Measurements from ENCODE around the gene CISTR. TPM values are rescaled to one million over a fixed set of nuclear protein-coding genes. Genes with fewer than 3 reads are reported as not detected.

CISTR gene
- total and polyA plus RNA-seq, 2 donors (not counting 3 experiments of a cell fraction or from before 2014, with no cell fraction given), result not detected

- POLR2A ChIA-PET, result no interaction called here
- FAIRE-seq (no peak), DNase-seq (ENCODE audit: low read depth, low spot score) (no peak)
- no peaks in the 10 kb centered on the region for H3K9me3 ChIP-seq (replicated peaks; ENCODE audit: control insufficient read depth, insufficient read depth, low read length)
- intact Hi-C loops (cut with micrococcal nuclease), result no loop called here
- CTCF ChIA-PET, result no interaction called here
- dilution Hi-C loops (cut with MboI; ENCODE audit: extremely low pct_ligation_motif_present, low sequenced_read_pairs), result no loop called here
- no peaks in the 10 kb centered on the region for H3K36me3 ChIP-seq (ENCODE audit: control insufficient read depth in 2 of 2, extremely low read depth in 1 of 2, insufficient read depth in 2 of 2, low read length in 2 of 2)
- BruUV-seq (replicated peaks), result no TSS peak
- H3K27ac ChIP-seq (ENCODE audit: insufficient read depth, low read depth, low read length), result no peak overlapping the region
- H2AFZ ChIP-seq (ENCODE audit: low read depth, low read length), result no peak overlapping the region
- H4K20me1 ChIP-seq (replicated peaks; ENCODE audit: control insufficient read depth, extremely low read depth, insufficient read depth, low read length), result no peaks in the 10 kb centered on the region
- TF ChIP-seq, protein P1, sequence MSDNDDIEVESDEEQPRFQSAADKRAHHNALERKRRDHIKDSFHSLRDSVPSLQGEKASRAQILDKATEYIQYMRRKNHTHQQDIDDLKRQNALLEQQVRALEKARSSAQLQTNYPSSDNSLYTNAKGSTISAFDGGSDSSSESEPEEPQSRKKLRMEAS (IDR thresholded peaks at IDR 0.05; ENCODE audit: insufficient read depth, insufficient read length), result no peak
- no peak for TF ChIP-seq POLR2A (IDR thresholded peaks at IDR 0.05; ENCODE audit: low read depth, low read length)
- TF ChIP-seq POLR2AphosphoS5 (IDR thresholded peaks at IDR 0.05; ENCODE audit: insufficient read depth, low read depth, low read length), result no peak
- no peak for TF ChIP-seq CTCF (IDR thresholded peaks at IDR 0.05; ENCODE audit: extremely low read depth in 1 of 2, insufficient read depth in 1 of 2, low read depth in 1 of 2, low read length in 2 of 2)
- TF ChIP-seq MYC (IDR thresholded peaks at IDR 0.05; ENCODE audit: low read depth, low read length), result no peak
- TF ChIP-seq GATA2 (IDR thresholded peaks at IDR 0.05; ENCODE audit: insufficient read depth, insufficient read length, low read depth, low read length), result no peak
- TF ChIP-seq FOS (IDR thresholded peaks at IDR 0.05; ENCODE audit: borderline replicate concordance, insufficient read depth, low read length), result no peak
- no peak for TF ChIP-seq EZH2 (IDR thresholded peaks at IDR 0.05; ENCODE audit: borderline replicate concordance, low read depth, low read length, severe bottlenecking)
- no peak for TF ChIP-seq JUN (IDR thresholded peaks at IDR 0.05; ENCODE audit: borderline replicate concordance, insufficient read depth, insufficient read length, low read depth)
- no peak overlapping the region for H3K9ac ChIP-seq (replicated peaks; ENCODE audit: extremely low read depth, insufficient read depth, low read length)
- H3K79me2 ChIP-seq (ENCODE audit: control insufficient read depth, insufficient read depth, low read length), result no peaks in the 10 kb centered on the region
- H3K4me3 ChIP-seq (replicated peaks in 1 of 3; ENCODE audit: insufficient read depth in 1 of 3, low read depth in 1 of 3, low read length in 3 of 3), result no peak overlapping the region
- H3K4me2 ChIP-seq (ENCODE audit: insufficient read depth, low read length), result no peak overlapping the region
- H3K9me1 ChIP-seq (replicated peaks; ENCODE audit: control insufficient read depth, extremely low read depth, insufficient read depth, low read length), result no peaks in the 10 kb centered on the region
- H3K27me3 ChIP-seq (ENCODE audit: control insufficient read depth in 2 of 2, insufficient read depth in 2 of 2, low read length in 2 of 2), result peaks cover 19 to 34% of the 10 kb centered on the region in 2 experiments
- peaks cover 9% of the 10 kb centered on the region for H3K4me1 ChIP-seq (ENCODE audit: control insufficient read depth, extremely low read depth, insufficient read depth, low read length)
Observed at GRCh38 chr12:53766881-53767280, 15.1 kb upstream of the CISTR start.

Data from endothelial cell of umbilical vein (primary cell).